DMS153 treated with DMSO at 0.1 percent for 48 hours (cell line): Measurements from ENCODE around the gene VAC14.
A peak's percentile ranks its signal among the peaks of the same experiment; 100 is the strongest.

Experiments used
- DNase-seq: peaks from one replicate; lab custom pipeline; 2025; ENCODE audit not compliant: unreplicated experiment; lab: John Stamatoyannopoulos, UW

VAC14 gene

DNA sequence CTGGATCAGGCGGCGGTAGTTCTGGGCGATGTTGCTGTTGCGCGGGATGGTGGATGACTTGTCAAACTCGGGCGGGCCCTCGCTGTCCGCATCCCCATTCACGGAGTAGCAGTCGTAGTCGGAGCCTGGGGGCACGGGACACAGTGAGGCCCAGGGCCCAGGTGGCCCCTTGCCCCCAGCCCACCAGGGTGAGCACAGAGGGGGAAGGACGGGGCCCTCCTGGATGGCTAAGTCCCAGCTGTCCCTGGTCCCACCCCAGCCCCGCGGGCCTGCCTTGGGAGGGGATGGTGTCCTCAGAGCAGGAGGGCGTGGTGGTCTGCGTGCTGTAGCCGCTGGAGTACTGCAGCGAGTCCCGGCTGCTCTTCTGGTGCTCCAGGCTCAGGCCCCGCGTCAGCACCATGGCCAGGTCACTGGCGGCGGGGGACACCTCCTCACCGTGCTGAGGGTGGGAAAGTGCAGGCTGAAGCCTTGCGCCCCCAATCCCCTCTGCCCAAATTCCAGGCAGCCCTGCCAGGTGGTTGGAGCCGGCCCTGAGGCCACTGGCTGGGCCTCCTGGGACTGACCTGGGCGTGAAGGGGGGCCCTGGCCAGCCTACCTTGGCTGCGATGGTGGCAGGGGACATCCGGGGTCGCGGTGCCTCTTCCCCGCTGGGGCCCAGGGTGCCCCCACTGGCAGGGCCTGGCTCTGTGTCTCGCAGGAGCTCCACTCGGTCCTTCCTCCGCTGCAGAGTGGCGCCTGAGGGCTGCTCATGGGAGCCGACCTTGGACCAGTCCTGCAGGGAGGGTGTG lies 136.4 kb downstream of the VAC14 start:
- DNase-seq, result no peak

DNA sequence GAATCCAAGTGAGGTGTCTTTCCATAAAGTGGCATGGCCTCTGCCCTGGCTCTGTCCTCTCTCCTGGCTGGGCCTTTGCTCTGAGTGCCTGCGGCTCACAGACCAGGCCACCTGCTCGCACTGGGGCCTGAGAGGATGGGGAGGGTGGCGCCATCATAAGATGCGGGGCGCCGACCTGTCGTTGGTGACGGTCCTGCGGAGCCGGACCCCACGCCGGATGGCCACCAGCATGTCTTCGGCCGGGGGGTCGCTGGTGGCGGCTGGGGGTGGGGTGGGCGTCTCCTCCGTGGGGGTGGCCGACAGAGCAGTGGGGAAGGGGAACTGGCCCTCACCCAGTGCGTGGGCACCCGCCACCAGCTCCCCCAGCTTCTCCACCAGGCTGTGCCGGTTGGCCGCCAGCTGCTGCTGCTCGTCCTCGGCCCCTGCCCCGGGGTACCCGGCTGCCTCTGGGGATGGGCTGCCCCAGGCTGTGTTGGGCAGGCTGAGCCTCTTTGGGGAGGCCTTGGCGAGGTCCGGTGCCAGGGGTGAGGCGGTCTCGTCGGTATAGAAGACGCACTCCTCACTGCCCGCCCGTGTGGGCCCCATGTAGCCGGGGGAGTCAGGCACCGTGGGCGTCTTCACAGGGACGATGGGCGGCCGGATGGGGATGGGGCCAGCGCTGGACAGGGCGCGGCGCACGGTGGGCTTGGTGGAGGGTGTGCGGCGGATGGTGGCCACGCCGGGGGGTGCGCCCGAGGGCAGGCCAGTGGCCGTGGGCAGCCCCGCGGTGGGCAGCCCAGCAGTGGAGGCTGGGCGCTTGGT lies 137.2 kb downstream of the VAC14 start:
- DNase-seq, result no peak

DNA sequence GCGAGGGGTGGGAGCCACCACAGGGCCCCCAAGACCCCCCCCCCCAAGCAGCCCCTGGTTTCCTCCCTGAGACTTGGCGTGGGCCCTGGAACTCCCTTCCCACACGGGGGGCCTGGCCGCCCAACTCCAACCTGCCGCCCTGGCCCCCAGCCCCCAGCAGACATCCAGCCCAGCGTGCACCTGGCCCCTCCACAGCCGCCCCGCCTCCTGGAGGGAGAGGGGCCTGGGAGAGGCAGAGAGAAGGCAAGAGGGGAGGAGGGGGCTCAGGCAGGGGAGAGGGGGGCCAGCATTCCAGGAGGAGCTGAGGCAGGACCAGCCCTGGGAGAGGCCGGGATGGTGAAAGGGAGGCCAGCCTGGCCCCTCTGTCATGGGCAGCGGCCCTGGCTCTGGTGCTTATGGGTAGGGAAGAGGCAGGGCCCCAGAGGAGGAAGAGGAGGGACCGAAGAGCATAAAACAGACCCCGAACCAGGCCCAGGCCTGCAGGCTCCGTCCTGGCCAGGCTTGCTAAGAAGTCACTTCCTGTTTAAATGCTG lies 137.9 kb downstream of the VAC14 start:
- DNase-seq, result no peak

DNA sequence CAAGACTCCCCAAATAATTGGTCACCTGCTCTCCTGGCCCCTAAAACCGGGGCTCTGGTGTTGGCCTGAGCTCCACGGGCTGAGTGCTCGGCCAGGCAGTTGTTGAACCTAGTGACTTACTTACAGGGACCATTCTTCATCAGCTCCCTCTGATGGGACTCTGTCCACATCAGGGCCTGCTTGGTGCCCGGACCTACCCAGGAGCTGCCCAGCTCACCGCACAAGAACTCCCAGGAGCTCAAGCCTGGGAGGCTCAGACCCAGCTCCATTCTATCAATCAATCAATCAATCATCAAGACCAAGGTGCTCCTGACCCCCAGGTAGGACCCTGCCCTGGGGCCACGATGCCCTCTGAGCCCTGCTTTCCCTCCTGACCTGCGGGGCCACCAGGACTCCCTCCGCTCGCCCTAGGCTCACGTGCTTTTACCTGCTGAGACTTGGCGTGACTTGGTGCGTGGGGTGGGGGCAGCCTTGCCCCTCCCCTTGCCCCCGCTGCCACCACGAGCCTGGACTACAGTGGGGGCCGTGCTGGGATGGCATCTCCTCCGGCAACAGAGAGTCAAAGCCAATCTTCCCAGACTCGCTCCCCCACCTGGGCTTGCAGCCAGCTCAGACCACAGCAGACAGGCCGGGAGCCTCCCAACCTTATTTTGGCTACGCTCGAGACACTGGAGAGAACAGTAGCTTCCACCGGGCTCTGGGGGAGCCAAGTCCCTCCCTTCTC lies 138.9 kb downstream of the VAC14 start:
- DNase-seq, result no peak

DNA sequence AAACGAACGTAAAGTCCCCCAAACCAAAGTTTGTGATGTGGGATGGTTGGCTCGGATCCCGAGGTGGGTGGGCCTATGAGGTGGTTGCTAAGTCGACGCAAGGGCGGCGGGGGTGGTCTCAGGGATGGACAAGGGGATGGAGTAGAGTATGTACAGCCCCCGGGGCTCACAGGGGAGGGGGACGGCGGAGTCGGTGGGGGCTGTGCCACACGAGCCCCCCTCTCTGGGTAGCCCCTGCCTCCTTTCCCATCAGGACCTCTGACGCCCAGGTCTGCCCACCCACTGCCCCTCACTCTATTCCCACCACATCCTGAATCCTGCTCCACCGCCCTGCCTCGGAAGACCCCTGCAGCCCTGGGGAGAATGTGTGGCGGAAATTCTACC lies 139.4 kb downstream of the VAC14 start:
- no peak for DNase-seq

DNA sequence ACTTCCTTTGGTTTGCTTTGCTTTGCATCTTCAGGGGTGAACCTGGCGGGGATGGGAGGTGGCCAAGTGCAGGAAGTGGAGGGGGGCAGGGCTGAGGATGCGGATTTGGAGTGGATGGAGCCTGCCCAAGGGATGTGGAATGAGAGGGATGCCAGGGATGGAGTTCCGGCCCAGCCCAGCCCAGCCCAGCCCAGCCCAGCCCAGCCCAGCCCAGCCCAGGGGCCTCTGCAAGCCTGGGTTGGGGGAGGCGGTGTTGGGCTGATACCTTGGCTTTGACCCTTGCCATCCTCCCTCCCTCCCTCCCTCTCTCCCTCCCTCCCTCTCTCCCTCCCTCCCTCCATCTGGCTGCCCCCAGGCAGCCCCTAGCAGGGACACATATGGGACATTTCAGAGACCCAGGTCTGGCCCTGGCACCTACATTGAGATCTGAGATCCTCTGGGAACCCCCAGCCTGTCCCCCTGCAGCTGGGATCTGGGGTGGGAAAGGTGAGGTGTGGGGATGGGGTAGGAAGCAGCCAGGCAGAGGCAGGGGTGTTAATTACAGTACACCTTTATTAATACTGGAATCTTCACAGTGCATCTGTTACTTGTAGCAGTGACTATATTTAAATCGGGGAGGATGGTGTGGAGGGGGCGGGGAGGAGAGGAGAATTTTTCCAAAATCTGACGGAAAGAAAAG lies 140.1 kb downstream of the VAC14 start:
- no peak for DNase-seq

DNA sequence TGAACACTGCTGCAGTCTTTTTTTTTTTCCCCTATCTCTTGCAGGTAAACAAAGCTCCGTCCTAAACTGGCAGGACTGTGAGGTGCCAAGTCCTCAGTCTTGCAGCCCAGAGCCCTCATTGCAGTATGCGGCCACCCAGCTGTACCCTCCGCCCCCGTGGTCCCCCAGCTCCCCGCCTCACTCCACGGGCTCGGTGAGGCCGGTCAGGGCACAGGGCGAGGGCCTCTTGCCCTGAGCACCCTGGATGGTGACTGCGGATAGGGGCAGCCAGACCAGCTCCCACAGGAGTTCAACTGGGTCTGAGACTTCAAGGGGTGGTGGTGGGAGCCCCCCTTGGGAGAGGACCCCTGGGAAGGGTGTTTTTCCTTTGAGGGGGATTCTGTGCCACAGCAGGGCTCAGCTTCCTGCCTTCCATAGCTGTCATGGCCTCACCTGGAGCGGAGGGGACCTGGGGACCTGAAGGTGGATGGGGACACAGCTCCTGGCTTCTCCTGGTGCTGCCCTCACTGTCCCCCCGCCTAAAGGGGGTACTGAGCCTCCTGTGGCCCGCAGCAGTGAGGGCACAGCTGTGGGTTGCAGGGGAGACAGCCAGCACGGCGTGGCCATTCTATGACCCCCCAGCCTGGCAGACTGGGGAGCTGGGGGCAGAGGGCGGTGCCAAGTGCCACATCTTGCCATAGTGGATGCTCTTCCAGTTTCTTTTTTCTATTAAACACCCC lies 140.8 kb downstream of the VAC14 start:
- DNase-seq, result no peak

DNA sequence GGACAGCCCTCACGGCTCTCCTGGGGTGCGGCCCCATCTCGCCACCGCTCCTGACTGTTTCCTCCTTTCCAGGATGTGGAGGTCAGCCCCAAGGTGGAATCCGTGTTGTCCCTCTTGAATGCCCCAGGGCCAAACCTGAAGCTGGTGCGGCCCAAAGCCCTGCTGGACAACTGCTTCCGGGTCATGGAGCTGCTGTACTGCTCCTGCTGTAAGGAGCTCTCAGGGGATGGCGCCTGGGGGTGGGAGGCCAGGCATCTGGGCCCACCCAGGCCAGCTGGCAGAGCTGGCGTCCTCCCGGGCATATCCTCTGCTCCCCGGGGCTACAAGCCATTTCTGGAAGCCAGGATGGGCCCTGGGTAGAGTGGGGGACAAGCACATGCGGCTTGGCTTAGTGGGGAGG lies 141.4 kb downstream of the VAC14 start:
- no peak for DNase-seq

DNA sequence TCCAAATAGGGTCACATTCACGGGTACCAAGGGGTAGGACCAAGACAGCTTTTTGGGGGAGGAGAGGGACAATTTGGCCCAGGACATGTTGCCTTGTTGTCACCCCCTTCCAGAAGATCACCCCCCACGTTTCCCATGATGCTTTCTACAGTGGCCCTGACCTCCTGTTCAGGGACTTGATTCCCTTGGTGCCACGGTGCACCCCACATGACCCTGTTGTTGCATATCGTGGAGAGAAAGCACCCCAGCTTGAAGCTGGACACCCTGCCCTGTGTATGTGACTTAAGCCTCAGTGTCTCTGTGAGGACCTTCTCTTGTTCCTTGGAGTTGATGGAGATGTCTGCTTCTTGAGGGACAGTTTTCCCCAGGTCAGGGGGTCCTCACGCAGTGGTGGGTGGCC lies 142.0 kb downstream of the VAC14 start:
- no peak for DNase-seq

DNA sequence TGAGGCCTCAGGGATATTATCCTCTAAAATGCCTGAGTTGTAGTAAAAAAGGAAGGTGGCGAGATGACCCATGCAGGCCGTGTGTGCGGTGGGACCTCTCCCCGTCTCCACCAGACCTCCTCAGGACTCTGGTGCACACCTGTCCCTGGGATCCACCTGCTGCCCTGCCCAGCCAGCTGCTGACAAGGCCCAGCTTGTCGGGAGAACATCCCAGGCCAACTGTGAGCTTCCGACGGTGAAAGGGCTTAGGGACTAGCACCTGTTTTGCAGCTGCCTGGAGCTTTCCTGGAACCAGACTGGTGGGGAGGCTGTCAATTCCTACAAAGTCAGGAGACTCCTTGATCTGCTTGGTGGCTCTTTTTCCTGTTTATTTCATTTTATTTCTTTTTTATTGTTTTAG lies 143.0 kb downstream of the VAC14 start:
- no peak for DNase-seq

DNA sequence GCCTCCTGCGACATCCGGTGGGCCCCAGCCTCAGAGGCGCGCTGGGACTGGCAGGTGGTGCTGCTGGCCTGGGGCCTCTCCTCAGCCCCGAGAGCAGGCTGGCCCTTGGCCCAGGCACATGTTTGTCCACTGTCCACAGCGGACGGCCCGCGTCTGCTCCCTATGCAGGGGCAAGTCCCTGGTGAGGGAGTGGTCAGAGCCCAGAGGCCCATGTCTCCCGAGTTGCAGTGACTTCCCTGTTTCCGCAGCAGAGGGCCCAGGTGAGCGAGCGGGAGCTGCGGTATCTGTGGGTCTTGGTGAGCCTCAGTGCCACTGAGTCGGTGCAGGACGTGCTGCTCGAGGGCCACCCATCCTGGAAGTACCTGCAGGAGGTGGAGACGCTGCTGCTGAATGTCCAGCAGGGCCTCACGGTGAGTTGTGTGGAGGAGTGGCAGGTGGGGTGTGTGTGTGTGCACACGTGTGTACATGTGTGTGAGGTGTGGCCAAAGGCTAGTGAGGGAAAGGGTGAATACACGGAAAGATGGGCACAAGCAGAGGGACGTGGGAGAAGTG lies 144.2 kb downstream of the VAC14 start:
- no peak for DNase-seq

DNA sequence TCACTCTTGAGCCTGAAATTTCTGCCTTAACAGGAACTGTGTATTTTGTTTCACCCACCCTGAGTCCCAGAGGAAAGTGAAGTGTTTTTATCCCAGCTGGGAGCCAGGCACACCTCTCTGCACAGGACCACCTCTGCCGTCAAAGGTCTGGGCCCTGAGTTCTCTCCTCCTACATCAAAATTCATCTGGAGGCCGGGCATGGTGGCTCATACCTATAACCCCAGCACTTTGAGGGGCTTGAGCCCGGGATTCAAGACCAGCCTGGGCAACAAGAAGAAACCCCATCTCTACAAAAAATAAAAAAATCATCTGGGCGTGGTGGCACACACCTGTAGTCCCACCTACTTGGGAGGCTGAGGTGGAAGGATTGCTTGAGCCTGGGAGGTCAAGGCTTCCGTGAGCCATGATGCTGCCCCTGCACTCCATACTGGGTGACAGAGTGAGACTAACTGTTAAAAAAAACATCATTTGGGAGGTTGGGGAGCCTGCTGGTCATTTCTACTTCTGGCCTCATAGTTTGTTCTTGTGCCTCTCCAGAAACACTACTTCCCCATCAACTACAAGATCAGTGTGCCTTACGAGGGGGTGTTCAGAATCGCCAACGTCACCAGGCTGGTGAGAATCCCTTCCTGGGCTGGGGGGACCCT lies 144.8 kb downstream of the VAC14 start:
- DNase-seq, result no peak

DNA sequence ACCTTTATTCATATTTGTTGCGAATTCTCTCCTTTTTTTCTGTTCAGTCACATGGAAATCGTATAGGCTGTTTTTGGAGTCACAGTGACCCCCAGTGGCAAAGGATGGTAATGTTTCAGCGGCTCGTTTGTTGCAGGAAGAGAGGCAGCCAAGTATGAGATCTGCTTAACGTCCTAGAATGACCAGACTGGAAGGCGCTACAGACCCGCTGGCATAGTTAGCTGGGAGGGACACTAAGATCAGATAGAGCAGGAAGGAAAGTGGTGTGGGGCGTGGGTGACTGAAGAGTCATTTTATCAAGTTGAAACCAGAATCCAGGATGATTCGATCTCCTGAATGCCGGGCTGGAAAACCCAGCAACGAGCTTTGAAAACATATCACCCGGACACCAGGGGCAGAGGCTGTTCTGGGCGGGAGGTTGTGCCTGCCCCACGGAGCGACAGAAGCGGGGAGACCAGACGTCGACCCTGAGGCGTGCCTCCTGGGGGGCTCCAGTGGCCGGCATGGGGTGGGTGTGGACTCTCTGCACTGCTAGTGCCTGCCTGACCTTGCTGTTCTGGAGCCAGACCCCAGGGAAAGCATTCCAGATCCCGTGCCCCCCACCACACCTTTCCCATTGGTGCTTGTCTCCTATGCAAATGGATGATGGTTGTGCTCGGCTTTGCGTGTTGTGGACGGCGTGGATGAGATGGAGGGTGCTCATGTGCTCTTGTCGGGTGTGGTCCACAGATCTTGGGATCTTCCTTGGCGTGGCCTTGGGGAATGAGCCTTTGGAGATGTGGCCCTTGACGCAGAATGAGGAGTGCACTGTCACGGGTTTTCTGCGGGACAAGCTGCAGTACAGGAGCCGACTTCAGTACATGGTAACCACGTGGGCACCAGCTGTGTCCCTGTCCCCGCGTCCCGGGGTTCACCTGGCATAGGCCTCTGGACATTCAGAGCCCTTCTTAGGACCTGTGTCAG lies 146.9 kb downstream of the VAC14 start:
- DNase-seq, result peak; percentile 48

DNA sequence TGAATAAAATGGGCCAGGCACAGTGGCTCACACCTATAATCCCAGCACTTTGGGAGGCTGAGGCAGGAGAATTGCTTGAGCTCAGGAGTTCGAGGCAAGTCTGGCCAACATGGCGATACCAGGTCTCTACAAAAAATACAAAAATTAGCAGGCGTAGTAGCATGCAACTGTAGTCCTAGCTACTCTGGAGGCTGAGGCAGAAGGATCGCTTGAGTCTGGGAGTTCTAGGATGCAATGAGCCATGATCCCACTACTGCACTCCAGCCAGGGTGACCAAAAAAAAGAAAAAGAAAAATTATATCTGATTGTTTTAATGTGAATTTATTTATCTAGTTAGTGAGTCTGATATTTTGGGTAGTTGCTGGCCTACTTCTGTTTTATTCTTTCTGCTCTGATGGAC lies 147.6 kb downstream of the VAC14 start:
- no peak for DNase-seq

DNA sequence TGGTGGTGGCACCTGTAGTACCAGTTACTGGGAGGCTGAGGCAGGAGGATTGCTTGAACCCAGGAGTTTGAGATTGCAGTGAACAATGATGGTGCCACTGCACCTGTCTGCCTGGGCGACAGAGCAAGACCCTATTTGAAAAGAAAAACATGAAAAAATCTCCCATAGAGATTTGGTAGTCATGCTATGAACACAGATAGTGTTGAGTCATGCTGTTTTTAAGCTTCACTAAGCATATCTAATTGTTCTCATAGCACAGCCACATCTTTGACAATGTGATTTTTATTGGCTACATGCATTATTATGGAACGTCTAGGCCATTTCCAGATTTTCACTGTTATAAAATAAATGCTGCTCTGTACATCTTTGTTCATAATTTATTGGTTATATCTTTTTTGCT lies 148.6 kb downstream of the VAC14 start:
- DNase-seq, result no peak

DNA sequence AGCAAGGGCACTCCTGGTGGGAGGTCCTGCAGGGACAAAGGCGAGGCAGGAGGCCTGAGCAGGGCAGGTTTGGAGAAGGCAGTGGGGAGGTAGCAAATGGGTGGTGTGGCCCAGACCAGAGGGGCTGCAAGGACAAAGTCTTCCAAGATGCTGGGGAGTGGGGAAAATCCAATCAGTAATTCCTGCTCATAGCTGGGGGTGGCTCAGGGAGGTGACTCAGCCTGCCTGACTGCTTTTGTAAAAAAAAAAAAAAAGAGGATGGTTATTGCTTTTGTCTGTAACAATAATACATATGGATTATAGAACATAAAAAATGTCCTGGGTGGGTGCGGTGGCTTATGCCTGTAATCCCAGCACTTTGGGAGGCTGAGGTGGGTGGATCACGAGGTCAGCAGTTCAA lies 149.4 kb downstream of the VAC14 start:
- DNase-seq, result no peak

DNA sequence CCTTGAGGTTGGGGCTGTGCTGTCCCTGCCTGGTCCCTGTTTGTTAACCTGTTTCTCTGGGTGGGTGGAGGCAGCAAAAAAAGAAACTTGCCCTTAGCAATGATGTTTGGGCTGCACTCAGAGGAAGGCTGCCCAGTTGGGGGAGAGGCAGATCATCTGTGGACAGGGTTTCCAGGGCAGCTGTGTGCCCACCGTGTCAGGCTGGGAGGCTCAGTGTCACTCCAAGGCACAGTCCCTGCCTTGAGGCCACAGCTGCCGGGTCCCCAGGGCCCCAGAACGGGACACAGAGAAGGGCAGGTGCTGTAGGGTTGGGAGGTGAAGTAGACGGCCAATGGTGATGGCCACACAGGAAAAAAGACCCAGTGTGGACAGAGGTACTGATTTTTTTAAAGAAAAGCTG lies 150.7 kb downstream of the VAC14 start:
- no peak for DNase-seq

DNA sequence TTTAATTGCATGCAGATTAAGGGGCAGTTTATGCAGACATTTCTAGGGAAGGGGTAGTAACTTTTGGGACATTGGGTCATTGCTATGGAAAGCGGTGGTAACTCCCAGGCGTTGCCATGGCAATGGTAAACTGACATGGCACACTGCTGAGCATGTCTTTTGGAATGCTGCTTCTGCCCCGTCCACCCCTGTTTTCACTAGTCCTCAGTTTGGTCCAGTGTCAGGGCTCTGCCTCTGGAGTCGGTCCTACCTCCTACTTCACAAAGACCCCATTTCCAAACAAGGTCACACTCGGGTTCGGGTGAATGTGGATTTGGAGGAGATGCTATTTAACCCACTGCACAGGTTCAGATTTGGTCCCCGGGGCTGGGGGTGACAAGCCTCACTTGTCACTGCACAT lies 151.7 kb downstream of the VAC14 start:
- no peak for DNase-seq

DNA sequence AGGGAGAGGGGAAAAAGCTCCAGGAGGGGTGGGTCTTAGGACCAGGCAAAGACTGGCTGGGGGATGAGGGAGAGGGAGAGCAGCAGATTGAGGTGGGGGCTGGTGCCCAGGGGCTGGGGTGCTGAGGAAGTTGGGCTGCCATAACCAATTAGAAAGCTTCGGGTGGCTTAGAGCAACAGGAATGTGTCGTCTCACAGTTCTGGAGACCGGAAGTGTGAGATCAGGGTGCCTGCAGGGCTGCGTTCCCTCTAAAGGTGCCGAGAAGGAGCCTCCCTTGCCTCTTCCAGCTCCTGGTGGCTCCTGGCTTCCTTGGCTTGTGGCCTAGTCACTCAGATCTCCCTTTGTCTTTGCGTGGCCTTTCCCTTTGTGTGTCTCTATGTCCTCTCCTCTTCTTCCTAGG lies 152.4 kb downstream of the VAC14 start:
- DNase-seq, result no peak
